Measurements from ENCODE around the gene GNB2.

GRCh38 chr7:100710452-100710851 is 36.9 kb downstream of the GNB2 start:
- no peak for TF ChIP-seq POLR2AphosphoS5 (IDR thresholded peaks at IDR 0.05; ENCODE audit: low read depth, low read length)
- no peak for TF ChIP-seq SIN3A (IDR thresholded peaks at IDR 0.05; ENCODE audit: borderline replicate concordance, insufficient read depth, low read length)

Data from PFSK-1 (cell line).